H1 (cell line): ENCODE results near the gene KRT72. TPM values are rescaled to one million over a fixed set of nuclear protein-coding genes. Genes with fewer than 3 reads are reported as not detected.

ENCODE experiments used
- CTBP2 ChIP-seq: IDR thresholded peaks from 2 replicates; pipeline ENCODE4 v1.7.0; 2011; ENCODE audit warnings: borderline replicate concordance, mild to moderate bottlenecking, moderate library complexity, mixed read lengths, low read length; ENCODE audit not compliant: insufficient read depth, insufficient read length
- GABPA ChIP-seq: IDR thresholded peaks from 2 replicates; pipeline ENCODE4 v1.6.1; 2011; ENCODE audit warnings: mild to moderate bottlenecking, low read length, moderate library complexity, borderline replicate concordance; ENCODE audit not compliant: insufficient read depth
- HDAC6 ChIP-seq: IDR thresholded peaks from one replicate; pipeline ENCODE4 v1.7.1; 2012; ENCODE audit warnings: low read depth, mild to moderate bottlenecking, inconsistent platforms, low read length, moderate library complexity
- SIX5 ChIP-seq: IDR thresholded peaks from 2 replicates; pipeline ENCODE4 v1.6.1; 2011; ENCODE audit warnings: mild to moderate bottlenecking, low read depth, low read length
- ZNF274 ChIP-seq: IDR thresholded peaks from 2 replicates; pipeline ENCODE4 v1.7.0; 2012; ENCODE audit warnings: low read length, borderline replicate concordance; ENCODE audit errors: extremely low read depth
- polyA plus RNA-seq, 7 experiments: library from polyadenylated mRNA; depleted of rRNA in 3 of 7; stranded (reverse) in 5 of 7; unstranded in 2 of 7; fragments of >200 nt in 5 of 7; fragments of 200-250 nt in 2 of 7; gene quantifications; 1 replicate in 5 of 7; 2 replicates in 1 of 7; 4 replicates in 1 of 7; pipeline versions ENCODE4 v1.2.1 to v1.2.3, GENCODE V29; 2011 to 2013; ENCODE audit warnings: missing spikeins in 2 of 7, mixed read lengths in 2 of 7
- total RNA-seq: library from RNA; stranded (reverse); fragmentation: NEBNext Ultra II Directional; extraction: Animal tissue kit (Norgen Biotek cat#: 25700); gene quantifications from 2 replicates; pipeline ENCODE4 v1.2.1, GENCODE V29; 2021
- TF ChIP-seq, protein P1 (sequence below): fragments of 300-600 bp; sonication (generic); IDR thresholded peaks from 2 replicates; pipeline ENCODE4 v1.7.1; 2012; ENCODE audit warnings: low read length, moderate library complexity, mild to moderate bottlenecking, inconsistent platforms; ENCODE audit not compliant: insufficient replicate concordance
- TF ChIP-seq, protein P2 (sequence below): IDR thresholded peaks from 2 replicates; pipeline ENCODE4 v1.6.1; 2012; ENCODE audit warnings: low read length, inconsistent platforms

The KRT72 gene
- total and polyA plus RNA-seq, 2 of the 8 experiments (the other 6 are each of a cell fraction or from before 2014, with no cell fraction given) = not detected

DNA sequence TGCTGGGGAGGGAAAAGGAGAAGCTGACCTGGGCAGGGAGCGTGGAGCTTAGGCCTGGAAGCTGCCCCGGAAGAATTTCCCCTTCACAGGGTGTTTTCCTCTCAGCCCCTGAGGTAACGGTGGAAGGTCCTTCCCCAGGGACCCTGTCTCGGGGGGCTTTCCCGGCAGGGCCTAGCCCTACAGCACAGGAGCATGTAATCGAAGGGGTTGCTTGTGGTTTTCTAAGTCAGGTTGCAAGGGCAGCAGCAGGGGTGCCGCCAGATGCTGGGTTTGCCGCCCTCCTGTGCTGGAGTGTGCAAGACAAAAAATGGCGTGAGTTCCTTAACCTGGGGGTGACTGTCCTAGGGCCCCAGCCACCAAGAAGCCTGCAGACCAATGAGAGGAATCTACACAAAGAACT, 26.0 kb downstream of the KRT72 start (continued):
- TF ChIP-seq, protein P1, sequence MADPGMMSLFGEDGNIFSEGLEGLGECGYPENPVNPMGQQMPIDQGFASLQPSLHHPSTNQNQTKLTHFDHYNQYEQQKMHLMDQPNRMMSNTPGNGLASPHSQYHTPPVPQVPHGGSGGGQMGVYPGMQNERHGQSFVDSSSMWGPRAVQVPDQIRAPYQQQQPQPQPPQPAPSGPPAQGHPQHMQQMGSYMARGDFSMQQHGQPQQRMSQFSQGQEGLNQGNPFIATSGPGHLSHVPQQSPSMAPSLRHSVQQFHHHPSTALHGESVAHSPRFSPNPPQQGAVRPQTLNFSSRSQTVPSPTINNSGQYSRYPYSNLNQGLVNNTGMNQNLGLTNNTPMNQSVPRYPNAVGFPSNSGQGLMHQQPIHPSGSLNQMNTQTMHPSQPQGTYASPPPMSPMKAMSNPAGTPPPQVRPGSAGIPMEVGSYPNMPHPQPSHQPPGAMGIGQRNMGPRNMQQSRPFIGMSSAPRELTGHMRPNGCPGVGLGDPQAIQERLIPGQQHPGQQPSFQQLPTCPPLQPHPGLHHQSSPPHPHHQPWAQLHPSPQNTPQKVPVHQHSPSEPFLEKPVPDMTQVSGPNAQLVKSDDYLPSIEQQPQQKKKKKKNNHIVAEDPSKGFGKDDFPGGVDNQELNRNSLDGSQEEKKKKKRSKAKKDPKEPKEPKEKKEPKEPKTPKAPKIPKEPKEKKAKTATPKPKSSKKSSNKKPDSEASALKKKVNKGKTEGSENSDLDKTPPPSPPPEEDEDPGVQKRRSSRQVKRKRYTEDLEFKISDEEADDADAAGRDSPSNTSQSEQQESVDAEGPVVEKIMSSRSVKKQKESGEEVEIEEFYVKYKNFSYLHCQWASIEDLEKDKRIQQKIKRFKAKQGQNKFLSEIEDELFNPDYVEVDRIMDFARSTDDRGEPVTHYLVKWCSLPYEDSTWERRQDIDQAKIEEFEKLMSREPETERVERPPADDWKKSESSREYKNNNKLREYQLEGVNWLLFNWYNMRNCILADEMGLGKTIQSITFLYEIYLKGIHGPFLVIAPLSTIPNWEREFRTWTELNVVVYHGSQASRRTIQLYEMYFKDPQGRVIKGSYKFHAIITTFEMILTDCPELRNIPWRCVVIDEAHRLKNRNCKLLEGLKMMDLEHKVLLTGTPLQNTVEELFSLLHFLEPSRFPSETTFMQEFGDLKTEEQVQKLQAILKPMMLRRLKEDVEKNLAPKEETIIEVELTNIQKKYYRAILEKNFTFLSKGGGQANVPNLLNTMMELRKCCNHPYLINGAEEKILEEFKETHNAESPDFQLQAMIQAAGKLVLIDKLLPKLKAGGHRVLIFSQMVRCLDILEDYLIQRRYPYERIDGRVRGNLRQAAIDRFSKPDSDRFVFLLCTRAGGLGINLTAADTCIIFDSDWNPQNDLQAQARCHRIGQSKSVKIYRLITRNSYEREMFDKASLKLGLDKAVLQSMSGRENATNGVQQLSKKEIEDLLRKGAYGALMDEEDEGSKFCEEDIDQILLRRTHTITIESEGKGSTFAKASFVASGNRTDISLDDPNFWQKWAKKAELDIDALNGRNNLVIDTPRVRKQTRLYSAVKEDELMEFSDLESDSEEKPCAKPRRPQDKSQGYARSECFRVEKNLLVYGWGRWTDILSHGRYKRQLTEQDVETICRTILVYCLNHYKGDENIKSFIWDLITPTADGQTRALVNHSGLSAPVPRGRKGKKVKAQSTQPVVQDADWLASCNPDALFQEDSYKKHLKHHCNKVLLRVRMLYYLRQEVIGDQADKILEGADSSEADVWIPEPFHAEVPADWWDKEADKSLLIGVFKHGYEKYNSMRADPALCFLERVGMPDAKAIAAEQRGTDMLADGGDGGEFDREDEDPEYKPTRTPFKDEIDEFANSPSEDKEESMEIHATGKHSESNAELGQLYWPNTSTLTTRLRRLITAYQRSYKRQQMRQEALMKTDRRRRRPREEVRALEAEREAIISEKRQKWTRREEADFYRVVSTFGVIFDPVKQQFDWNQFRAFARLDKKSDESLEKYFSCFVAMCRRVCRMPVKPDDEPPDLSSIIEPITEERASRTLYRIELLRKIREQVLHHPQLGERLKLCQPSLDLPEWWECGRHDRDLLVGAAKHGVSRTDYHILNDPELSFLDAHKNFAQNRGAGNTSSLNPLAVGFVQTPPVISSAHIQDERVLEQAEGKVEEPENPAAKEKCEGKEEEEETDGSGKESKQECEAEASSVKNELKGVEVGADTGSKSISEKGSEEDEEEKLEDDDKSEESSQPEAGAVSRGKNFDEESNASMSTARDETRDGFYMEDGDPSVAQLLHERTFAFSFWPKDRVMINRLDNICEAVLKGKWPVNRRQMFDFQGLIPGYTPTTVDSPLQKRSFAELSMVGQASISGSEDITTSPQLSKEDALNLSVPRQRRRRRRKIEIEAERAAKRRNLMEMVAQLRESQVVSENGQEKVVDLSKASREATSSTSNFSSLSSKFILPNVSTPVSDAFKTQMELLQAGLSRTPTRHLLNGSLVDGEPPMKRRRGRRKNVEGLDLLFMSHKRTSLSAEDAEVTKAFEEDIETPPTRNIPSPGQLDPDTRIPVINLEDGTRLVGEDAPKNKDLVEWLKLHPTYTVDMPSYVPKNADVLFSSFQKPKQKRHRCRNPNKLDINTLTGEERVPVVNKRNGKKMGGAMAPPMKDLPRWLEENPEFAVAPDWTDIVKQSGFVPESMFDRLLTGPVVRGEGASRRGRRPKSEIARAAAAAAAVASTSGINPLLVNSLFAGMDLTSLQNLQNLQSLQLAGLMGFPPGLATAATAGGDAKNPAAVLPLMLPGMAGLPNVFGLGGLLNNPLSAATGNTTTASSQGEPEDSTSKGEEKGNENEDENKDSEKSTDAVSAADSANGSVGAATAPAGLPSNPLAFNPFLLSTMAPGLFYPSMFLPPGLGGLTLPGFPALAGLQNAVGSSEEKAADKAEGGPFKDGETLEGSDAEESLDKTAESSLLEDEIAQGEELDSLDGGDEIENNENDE = no peak
- TF ChIP-seq CTBP2 (no peak), HDAC6 (no peak), ZNF274 (no peak), SIX5 (no peak), GABPA (no peak)
- TF ChIP-seq, protein P2, sequence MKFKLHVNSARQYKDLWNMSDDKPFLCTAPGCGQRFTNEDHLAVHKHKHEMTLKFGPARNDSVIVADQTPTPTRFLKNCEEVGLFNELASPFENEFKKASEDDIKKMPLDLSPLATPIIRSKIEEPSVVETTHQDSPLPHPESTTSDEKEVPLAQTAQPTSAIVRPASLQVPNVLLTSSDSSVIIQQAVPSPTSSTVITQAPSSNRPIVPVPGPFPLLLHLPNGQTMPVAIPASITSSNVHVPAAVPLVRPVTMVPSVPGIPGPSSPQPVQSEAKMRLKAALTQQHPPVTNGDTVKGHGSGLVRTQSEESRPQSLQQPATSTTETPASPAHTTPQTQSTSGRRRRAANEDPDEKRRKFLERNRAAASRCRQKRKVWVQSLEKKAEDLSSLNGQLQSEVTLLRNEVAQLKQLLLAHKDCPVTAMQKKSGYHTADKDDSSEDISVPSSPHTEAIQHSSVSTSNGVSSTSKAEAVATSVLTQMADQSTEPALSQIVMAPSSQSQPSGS = no peak
